HL-60 (cell line): ENCODE results near the gene TALDO1.

Experiments
- CTCF ChIP-seq: IDR thresholded peaks from one replicate; pipeline ENCODE4 v1.5.1; 2011; ENCODE audit warnings: low read length, control low read depth, inconsistent platforms; ENCODE audit not compliant: insufficient read depth
- GABPA ChIP-seq: IDR thresholded peaks from 2 replicates; pipeline ENCODE4 v1.6.1; 2012; ENCODE audit warnings: low read depth
- POLR2AphosphoS5 ChIP-seq: IDR thresholded peaks from 2 replicates; pipeline ENCODE4 v1.6.1; 2012; ENCODE audit warnings: low read depth
- REST ChIP-seq: IDR thresholded peaks from 2 replicates; pipeline ENCODE4 v1.6.1; 2012; ENCODE audit warnings: low read depth; ENCODE audit not compliant: insufficient replicate concordance

GRCh38 chr11:795634-796564 lies 48.6 kb downstream of the TALDO1 start:
- TF ChIP-seq CTCF, result no peak
- peak; percentile 51; the same call in 1 of the 2 replicates for TF ChIP-seq POLR2AphosphoS5
- TF ChIP-seq REST, result no peak
- no peak for TF ChIP-seq GABPA
